Limb (tissue), 2 donors: Measurements from ENCODE around the gene GPX7.
A peak's percentile ranks its signal among the peaks of the same experiment; 100 is the strongest.

Experiments used
- DNase-seq, 2 donors: peaks; one replicate each; pipeline ENCODE4 v3.0.0-alpha.2; 2016; ENCODE audit errors: extremely low spot score in 2 of 2

Gene GPX7

DNA sequence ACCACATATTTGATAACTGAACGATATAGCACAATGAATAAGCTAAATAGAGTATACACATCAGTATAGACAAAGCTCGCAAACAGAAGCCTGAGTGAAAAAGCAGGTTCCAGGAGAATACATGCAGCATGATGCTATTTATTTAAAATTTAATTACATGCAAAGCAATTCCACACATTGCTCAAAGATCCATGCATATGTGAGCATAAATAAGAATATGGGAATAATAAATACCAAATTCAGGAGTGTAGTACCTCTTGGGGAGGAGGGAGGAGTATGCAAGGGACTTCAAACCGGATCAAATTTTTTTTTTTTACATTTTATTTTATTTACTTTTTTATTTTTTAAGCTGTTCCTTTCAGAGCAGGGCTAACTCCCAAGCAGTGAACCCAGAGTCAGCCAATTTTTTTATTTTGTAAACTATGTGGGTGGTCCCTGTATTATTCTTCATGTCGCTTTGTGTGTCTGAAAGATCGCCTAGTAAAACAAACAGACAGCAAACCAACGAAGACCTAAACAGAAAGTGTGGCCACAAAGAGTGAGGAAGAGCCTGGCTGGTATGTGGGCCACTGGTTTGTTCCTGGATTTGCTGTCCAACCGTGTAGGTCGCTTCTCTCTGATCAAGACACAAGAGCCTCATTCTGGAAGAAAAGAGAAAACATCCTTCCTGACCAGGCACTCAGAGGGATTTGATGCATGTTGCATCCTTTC lies 26.6 kb downstream of the GPX7 start:
- DNase-seq = no peak

- DNase-seq = no peak
These were observed 27.1 kb downstream of the GPX7 start for GRCh38 chr1:52629325-52629643.

GRCh38 chr1:52629667-52630066 lies 27.5 kb downstream of the GPX7 start:
- no peak for DNase-seq

GRCh38 chr1:52631759-52632331 lies 29.7 kb downstream of the GPX7 start:
- DNase-seq = no peak

DNA sequence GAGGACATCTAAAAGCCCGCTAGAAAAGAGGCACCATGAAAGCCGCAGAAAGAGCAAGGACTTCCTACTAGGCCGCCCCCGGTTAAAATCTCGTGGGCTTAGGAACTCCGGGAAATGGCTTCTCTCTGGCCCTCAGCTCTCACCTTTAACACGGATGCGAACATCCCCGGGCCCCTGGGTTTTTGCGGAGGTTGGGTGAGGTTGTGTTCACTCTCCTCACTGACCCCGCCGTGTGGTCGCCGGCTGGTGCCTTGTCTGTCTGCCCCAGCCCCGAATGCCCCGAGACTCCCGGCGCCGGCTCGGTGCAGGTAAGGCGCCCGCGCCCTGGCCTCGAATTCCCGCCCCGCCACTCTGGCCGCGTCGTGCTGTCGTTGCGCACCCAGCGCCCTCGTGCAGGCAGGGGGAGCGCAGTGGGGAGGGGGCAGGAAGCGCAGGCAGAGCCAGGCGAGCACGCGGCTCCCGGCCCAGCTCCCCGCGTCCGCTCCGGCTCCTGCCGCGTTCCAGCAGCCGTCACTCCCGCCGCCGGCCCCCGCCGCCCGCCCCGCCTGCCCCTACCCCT lies 30.6 kb downstream of the GPX7 start, which contains the start of gene SHISAL2A:
TSS of gene SHISAL2A (plus strand) at position 437 of the 559 bp plus-strand sequence. CDS start 326 bp downstream, outside the sequence.
- DNase-seq = peak in 1 of 2 donors; percentile 71

DNA sequence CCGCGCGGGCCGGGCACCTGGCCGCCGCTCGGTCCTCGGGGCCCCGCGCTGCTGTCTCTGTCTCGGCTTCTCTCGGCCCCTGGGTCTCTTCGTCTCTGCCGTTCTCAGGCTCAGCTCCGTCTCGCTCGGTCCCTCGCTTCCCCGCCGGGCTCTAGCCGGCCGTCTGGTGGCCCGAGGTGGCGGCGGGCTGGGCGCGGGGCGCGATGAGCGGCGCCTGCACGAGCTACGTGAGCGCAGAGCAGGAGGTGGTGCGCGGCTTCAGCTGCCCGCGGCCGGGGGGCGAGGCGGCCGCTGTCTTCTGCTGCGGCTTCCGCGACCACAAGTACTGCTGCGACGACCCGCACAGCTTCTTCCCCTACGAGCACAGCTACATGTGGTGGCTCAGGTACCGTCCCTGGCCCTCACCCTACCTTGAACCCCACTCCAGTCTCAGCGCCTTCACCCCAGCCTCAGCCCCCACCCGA lies 31.2 kb downstream of the GPX7 start:
- DNase-seq = no peak

GRCh38 chr1:52634111-52634510 lies 31.9 kb downstream of the GPX7 start:
- no peak for DNase-seq

DNA sequence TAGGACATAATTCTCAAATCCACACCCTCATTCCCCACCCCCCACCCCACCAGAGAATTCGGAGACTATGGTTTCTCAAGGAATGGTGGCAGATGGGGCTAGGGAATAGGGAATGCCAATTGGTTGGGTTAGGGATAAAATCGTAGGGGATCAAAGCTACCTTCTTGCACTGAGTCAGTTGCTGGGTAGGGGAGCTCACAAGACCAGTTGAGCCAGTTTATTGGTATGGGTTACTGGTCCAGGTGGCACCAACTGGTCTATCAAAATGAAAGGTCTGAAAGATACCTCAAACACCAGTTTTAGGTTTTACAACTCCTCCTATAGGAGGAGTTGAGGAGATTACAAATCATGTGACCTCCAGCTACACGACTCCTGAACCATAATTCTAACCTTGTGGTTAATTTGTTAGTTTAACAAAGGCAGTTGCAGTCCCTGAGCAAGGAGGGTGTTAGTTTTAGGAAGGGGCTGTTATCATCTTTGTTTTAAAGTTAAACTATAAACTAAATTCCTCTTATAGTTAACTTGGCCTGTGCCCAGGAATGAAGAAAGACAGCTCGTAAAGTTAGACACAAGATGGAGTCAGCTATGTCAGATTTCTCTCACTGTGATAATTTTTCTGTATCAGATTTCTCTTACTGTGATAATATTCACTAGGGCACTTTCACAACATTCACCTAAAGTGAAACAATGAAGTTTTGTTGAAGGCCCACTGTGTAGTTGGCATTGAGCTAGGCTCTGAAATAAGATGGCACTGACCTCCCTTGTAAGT lies 33.3 kb downstream of the GPX7 start:
- DNase-seq = no peak

- no peak for DNase-seq
These were observed 34.8 kb downstream of the GPX7 start for GRCh38 chr1:52636721-52637695.

- DNase-seq = no peak
These were observed 35.8 kb downstream of the GPX7 start for GRCh38 chr1:52637946-52638345.

DNA sequence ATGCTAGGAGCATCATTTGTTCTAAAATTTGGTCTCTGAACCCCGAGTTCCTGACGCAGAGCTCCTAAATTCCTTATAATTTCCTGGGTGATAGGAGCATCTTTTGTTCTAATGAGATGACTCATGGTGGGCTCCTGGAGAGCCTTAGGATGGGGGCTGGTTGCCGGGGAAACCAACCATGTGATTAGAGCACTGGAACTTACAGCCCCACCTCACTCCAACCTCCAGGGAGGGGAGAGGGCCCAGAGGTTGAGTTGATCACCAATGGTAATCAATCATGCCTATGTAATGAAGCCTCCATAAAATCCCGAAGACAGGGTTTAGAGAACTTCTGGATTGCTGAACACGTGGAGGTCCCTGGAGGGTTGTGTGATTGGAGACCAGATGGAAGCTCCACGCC lies 38.5 kb downstream of the GPX7 start:
- no peak for DNase-seq

GRCh38 chr1:52641307-52641706 lies 39.1 kb downstream of the GPX7 start:
- DNase-seq = no peak

GRCh38 chr1:52645261-52645660 lies 43.1 kb downstream of the GPX7 start:
- DNase-seq = no peak

GRCh38 chr1:52651904-52652303 lies 49.7 kb downstream of the GPX7 start:
- no peak for DNase-seq

- DNase-seq = no peak
These were observed 51.2 kb downstream of the GPX7 start for GRCh38 chr1:52653207-52653849.

GRCh38 chr1:52654063-52654462 lies 51.9 kb downstream of the GPX7 start:
- DNase-seq = no peak

DNA sequence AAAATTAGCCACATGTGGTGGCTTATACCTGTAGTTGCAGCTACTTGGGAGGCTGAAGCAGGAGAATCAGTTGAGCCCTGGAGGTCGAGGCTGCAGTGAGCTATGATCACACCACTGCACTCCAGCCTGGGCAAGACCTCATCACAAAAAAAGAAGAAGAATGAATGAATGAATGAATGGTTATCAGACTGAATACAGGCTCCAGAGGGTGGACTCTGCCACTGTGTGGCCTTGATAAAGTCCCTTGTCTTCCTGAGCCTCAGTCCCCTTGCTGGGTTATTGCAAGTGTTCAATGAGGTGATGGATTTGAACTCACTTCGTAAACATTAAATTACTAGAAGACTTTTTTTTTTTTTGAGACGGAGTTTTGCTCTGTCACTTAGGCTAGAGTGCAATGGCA lies 55.5 kb downstream of the GPX7 start:
- no peak for DNase-seq
